A549 (cell line): ENCODE results near the gene COQ7. TPM values are rescaled to one million over a fixed set of nuclear protein-coding genes. Genes with fewer than 3 reads are reported as not detected.

Experiments used
- ATOH8 ChIP-seq: fragments of 250-450 bp; sonication (Bioruptor Pico); IDR thresholded peaks from 2 replicates; pipeline ENCODE4 v1.5.0; 2020; ENCODE audit warnings: low read depth, mild to moderate bottlenecking, moderate library complexity
- BHLHE40 ChIP-seq: IDR thresholded peaks from 2 replicates; pipeline ENCODE4 v1.6.1; 2012; ENCODE audit warnings: low read depth, low read length, inconsistent platforms
- CEBPB ChIP-seq, 2 experiments: fragments of >200 bp in 1 of 2; sonication (Bioruptor Twin) in 1 of 2; formaldehyde crosslinking in 1 of 2; IDR thresholded peaks; 2 replicates each; pipeline ENCODE4 v1.6.1; 2012 to 2016
- CTCF ChIP-seq: fragments of >200 bp; sonication (Bioruptor Twin); formaldehyde crosslinking; IDR thresholded peaks from 3 replicates; pipeline ENCODE4 v1.5.1; 2016
- EHF ChIP-seq: fragments of 250-450 bp; sonication (Bioruptor Pico); IDR thresholded peaks from 2 replicates; pipeline ENCODE4 v1.5.0; 2020; ENCODE audit warnings: mild to moderate bottlenecking
- FOSB ChIP-seq: fragments of 250-450 bp; sonication (Bioruptor Pico); IDR thresholded peaks from 2 replicates; pipeline ENCODE4 v1.5.0; 2020; ENCODE audit warnings: mild to moderate bottlenecking, moderate library complexity
- FOSL2 ChIP-seq, 2 experiments: fragments of 450-650 bp in 1 of 2; fragments of >200 bp in 1 of 2; sonication (Bioruptor Twin) in 1 of 2; formaldehyde crosslinking; IDR thresholded peaks; 2 replicates each; pipeline versions ENCODE4 v1.5.0 to v1.6.1; 2016 to 2020; ENCODE audit warnings: mild to moderate bottlenecking in 1 of 2, moderate library complexity in 1 of 2
- HDAC2 ChIP-seq: fragments of 200-600 bp; sonication (generic); IDR thresholded peaks from 2 replicates; pipeline ENCODE4 v1.6.1; 2016
- HES2 ChIP-seq: fragments of >200 bp; sonication (Bioruptor Twin); formaldehyde crosslinking; IDR thresholded peaks from 2 replicates; pipeline ENCODE4 v1.6.1; 2016
- HEYL ChIP-seq: fragments of 250-450 bp; sonication (Bioruptor Pico); IDR thresholded peaks from 2 replicates; pipeline ENCODE4 v1.8.0; 2021; ENCODE audit warnings: mild to moderate bottlenecking, moderate library complexity
- HMGXB4 ChIP-seq: fragments of 250-450 bp; sonication (Bioruptor Pico); IDR thresholded peaks from 2 replicates; pipeline ENCODE4 v1.5.0; 2021; ENCODE audit warnings: mild to moderate bottlenecking, moderate library complexity, borderline replicate concordance
- HOXB5 ChIP-seq: fragments of 250-450 bp; sonication (Bioruptor Pico); IDR thresholded peaks from 2 replicates; pipeline ENCODE4 v1.5.0; 2020; ENCODE audit warnings: mild to moderate bottlenecking, moderate library complexity
- JUNB ChIP-seq: fragments of >200 bp; sonication (Bioruptor Twin); formaldehyde crosslinking; IDR thresholded peaks from 2 replicates; pipeline ENCODE4 v1.6.1; 2016
- MYC ChIP-seq: IDR thresholded peaks from 2 replicates; pipeline ENCODE4 v1.6.1; 2012; ENCODE audit warnings: mild to moderate bottlenecking, inconsistent platforms, low read length, improper control_type of control experiment, borderline replicate concordance
- NPAS2 ChIP-seq: fragments of 250-450 bp; sonication (Bioruptor Pico); IDR thresholded peaks from 2 replicates; pipeline ENCODE4 v1.8.0; 2022; ENCODE audit warnings: mild to moderate bottlenecking, moderate library complexity, borderline replicate concordance
- NR3C1 ChIP-seq: fragments of >200 bp; sonication (Bioruptor Twin); formaldehyde crosslinking; IDR thresholded peaks from 3 replicates; pipeline ENCODE4 v1.6.1; 2017
- POLR2A ChIP-seq: IDR thresholded peaks from 2 replicates; pipeline ENCODE4 v1.6.1; 2012; ENCODE audit warnings: mild to moderate bottlenecking, low read length
- RCOR1 ChIP-seq: fragments of 150-350 bp; IDR thresholded peaks from 2 replicates; pipeline ENCODE4 v1.6.1; 2014; ENCODE audit warnings: antibody characterized with exemption, low read length, low read depth
- RFX5 ChIP-seq: fragments of 450-650 bp; IDR thresholded peaks from 2 replicates; pipeline ENCODE4 v1.7.1; 2014; ENCODE audit warnings: antibody characterized with exemption, mild to moderate bottlenecking, moderate library complexity
- SMC3 ChIP-seq: fragments of >200 bp; sonication (Bioruptor Twin); formaldehyde crosslinking; IDR thresholded peaks from 3 replicates; pipeline ENCODE4 v1.6.1; 2018; ENCODE audit warnings: inconsistent platforms
- SREBF2 ChIP-seq: fragments of 450-650 bp; IDR thresholded peaks from 2 replicates; pipeline ENCODE4 v1.6.1; 2014; ENCODE audit warnings: mild to moderate bottlenecking, moderate library complexity
- TFCP2L1 ChIP-seq: fragments of 250-450 bp; sonication (Bioruptor Pico); IDR thresholded peaks from 2 replicates; pipeline ENCODE4 v1.5.0; 2021; ENCODE audit warnings: mild to moderate bottlenecking
- ZC3H11A ChIP-seq: fragments of 450-650 bp; IDR thresholded peaks from 2 replicates; pipeline ENCODE4 v1.6.1; 2014; ENCODE audit warnings: antibody characterized with exemption, mild to moderate bottlenecking
- ZFP36 ChIP-seq: fragments of 450-650 bp; IDR thresholded peaks from 2 replicates; pipeline ENCODE4 v1.6.1; 2014; ENCODE audit warnings: borderline replicate concordance; ENCODE audit not compliant: partially characterized antibody
- ZNF302 ChIP-seq: fragments of 250-450 bp; sonication (Bioruptor Pico); IDR thresholded peaks from 2 replicates; pipeline ENCODE4 v1.9.0; 2021; ENCODE audit warnings: inconsistent platforms, mild to moderate bottlenecking, moderate library complexity
- ZSCAN20 ChIP-seq: fragments of 250-450 bp; sonication (Bioruptor Pico); IDR thresholded peaks from 2 replicates; pipeline ENCODE4 v1.8.0; 2022; ENCODE audit warnings: mild to moderate bottlenecking, moderate library complexity
- polyA plus RNA-seq, 4 experiments: library from polyadenylated mRNA; depleted of rRNA in 3 of 4; stranded (reverse); fragments of >200 nt; fragmentation: RNase III in 1 of 4; extraction: RNeasy Plus Mini Kit Qiagen cat#74134 plus additional on column Dnase treatment in 1 of 4; gene quantifications; 2 replicates in 3 of 4; 3 replicates in 1 of 4; pipeline ENCODE4 v1.2.3, GENCODE V29; 2011 to 2017
- TF ChIP-seq, protein P1 (sequence below): IDR thresholded peaks from 2 replicates; pipeline ENCODE4 v1.6.1; 2012
- TF ChIP-seq, protein P2 (sequence below): fragments of 450-650 bp; IDR thresholded peaks from 2 replicates; pipeline ENCODE4 v1.6.1; 2014; ENCODE audit warnings: antibody characterized with exemption
- TF ChIP-seq, protein P3 (sequence below): fragments of 150-350 bp; IDR thresholded peaks from 2 replicates; pipeline ENCODE4 v1.6.1; 2014; ENCODE audit warnings: low read depth, mild to moderate bottlenecking, low read length
- TF ChIP-seq, protein P4 (sequence below): fragments of >200 bp; sonication (Bioruptor Twin); formaldehyde crosslinking; IDR thresholded peaks from 3 replicates; pipeline ENCODE4 v1.6.1; 2016
- TF ChIP-seq, protein P5 (sequence below): fragments of 200-600 bp; sonication (generic); IDR thresholded peaks from 2 replicates; pipeline ENCODE4 v1.6.1; 2016; ENCODE audit warnings: antibody characterized with exemption, mild to moderate bottlenecking, moderate library complexity

Gene COQ7
- polyA plus RNA-seq, 2 of the 4 experiments (the other 2 are of a cell fraction): 16.3 to 23.8 TPM

GRCh38 chr16:19123535-19124178, 56.2 kb downstream of the COQ7 start (continued):
- no peak for TF ChIP-seq HEYL
- TF ChIP-seq JUNB: peak; percentile 77
- no peak for TF ChIP-seq TFCP2L1 (CRISPR knock-in tag)
- no peak for TF ChIP-seq NPAS2 (CRISPR knock-in tag)
- TF ChIP-seq, protein P1, sequence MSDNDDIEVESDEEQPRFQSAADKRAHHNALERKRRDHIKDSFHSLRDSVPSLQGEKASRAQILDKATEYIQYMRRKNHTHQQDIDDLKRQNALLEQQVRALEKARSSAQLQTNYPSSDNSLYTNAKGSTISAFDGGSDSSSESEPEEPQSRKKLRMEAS: peak; percentile 55
- TF ChIP-seq FOSB (CRISPR knock-in tag): no peak
- no peak for TF ChIP-seq ATOH8 (CRISPR knock-in tag)
- no peak for TF ChIP-seq NR3C1
- no peak for TF ChIP-seq RCOR1
- TF ChIP-seq POLR2A: no peak
- no peak for TF ChIP-seq HDAC2
- TF ChIP-seq HOXB5 (CRISPR knock-in tag): no peak
- TF ChIP-seq FOSL2 (IDR thresholded peaks at IDR 0.05): no peak
- TF ChIP-seq FOSL2 (CRISPR knock-in tag; IDR thresholded peaks at IDR 0.05): peak; percentile 78
- TF ChIP-seq, protein P2, sequence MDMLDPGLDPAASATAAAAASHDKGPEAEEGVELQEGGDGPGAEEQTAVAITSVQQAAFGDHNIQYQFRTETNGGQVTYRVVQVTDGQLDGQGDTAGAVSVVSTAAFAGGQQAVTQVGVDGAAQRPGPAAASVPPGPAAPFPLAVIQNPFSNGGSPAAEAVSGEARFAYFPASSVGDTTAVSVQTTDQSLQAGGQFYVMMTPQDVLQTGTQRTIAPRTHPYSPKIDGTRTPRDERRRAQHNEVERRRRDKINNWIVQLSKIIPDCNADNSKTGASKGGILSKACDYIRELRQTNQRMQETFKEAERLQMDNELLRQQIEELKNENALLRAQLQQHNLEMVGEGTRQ: no peak
- TF ChIP-seq RFX5: no peak
- TF ChIP-seq ZFP36: no peak
- TF ChIP-seq EHF: no peak
- TF ChIP-seq CTCF: no peak
- TF ChIP-seq MYC: no peak
- no peak for TF ChIP-seq BHLHE40
- peak; percentile 66 for TF ChIP-seq HES2
- TF ChIP-seq, protein P3, sequence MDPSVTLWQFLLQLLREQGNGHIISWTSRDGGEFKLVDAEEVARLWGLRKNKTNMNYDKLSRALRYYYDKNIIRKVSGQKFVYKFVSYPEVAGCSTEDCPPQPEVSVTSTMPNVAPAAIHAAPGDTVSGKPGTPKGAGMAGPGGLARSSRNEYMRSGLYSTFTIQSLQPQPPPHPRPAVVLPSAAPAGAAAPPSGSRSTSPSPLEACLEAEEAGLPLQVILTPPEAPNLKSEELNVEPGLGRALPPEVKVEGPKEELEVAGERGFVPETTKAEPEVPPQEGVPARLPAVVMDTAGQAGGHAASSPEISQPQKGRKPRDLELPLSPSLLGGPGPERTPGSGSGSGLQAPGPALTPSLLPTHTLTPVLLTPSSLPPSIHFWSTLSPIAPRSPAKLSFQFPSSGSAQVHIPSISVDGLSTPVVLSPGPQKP: no peak
- TF ChIP-seq ZSCAN20: no peak
- peak; percentile 35; the same call in 2 of the 3 replicates for TF ChIP-seq SMC3
- TF ChIP-seq ZC3H11A: no peak
- TF ChIP-seq HMGXB4 (CRISPR knock-in tag): no peak
- TF ChIP-seq, protein P4, sequence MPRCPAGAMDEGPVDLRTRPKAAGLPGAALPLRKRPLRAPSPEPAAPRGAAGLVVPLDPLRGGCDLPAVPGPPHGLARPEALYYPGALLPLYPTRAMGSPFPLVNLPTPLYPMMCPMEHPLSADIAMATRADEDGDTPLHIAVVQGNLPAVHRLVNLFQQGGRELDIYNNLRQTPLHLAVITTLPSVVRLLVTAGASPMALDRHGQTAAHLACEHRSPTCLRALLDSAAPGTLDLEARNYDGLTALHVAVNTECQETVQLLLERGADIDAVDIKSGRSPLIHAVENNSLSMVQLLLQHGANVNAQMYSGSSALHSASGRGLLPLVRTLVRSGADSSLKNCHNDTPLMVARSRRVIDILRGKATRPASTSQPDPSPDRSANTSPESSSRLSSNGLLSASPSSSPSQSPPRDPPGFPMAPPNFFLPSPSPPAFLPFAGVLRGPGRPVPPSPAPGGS: peak; percentile 84; the same call in 1 of the 3 replicates
- TF ChIP-seq, protein P5, sequence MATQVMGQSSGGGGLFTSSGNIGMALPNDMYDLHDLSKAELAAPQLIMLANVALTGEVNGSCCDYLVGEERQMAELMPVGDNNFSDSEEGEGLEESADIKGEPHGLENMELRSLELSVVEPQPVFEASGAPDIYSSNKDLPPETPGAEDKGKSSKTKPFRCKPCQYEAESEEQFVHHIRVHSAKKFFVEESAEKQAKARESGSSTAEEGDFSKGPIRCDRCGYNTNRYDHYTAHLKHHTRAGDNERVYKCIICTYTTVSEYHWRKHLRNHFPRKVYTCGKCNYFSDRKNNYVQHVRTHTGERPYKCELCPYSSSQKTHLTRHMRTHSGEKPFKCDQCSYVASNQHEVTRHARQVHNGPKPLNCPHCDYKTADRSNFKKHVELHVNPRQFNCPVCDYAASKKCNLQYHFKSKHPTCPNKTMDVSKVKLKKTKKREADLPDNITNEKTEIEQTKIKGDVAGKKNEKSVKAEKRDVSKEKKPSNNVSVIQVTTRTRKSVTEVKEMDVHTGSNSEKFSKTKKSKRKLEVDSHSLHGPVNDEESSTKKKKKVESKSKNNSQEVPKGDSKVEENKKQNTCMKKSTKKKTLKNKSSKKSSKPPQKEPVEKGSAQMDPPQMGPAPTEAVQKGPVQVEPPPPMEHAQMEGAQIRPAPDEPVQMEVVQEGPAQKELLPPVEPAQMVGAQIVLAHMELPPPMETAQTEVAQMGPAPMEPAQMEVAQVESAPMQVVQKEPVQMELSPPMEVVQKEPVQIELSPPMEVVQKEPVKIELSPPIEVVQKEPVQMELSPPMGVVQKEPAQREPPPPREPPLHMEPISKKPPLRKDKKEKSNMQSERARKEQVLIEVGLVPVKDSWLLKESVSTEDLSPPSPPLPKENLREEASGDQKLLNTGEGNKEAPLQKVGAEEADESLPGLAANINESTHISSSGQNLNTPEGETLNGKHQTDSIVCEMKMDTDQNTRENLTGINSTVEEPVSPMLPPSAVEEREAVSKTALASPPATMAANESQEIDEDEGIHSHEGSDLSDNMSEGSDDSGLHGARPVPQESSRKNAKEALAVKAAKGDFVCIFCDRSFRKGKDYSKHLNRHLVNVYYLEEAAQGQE: no peak
- TF ChIP-seq SREBF2: no peak
- TF ChIP-seq CEBPB (IDR thresholded peaks at IDR 0.05): peak in 1 of 2 experiments; percentile 46; a peak in 1 of 4 replicates
- TF ChIP-seq ZNF302 (CRISPR knock-in tag): no peak
